Fibroblast of villous mesenchyme (primary cell): ENCODE results near the gene LRRN3. TPM values are rescaled to one million over a fixed set of nuclear protein-coding genes. Genes with fewer than 3 reads are reported as not detected.
A peak's percentile ranks its signal among the peaks of the same experiment; 100 is the strongest.

Experiments used
- DNase-seq: peaks from one replicate; pipeline ENCODE4 v3.0.0-alpha.2; 2010; ENCODE audit warnings: low read depth
- H3K4me3 ChIP-seq: 2 replicates; pipeline ENCODE4 v1.5.1; 2011; ENCODE audit warnings: low read depth, mild to moderate bottlenecking, low read length
- total RNA-seq: library from RNA; depleted of rRNA; stranded (reverse); fragments of >200 nt; gene quantifications from 2 replicates; pipeline ENCODE4 v1.2.3, GENCODE V29; 2012
- TF ChIP-seq, protein P1 (sequence below): IDR thresholded peaks from 2 replicates; pipeline ENCODE4 v1.5.1; 2012; ENCODE audit warnings: low read depth, mild to moderate bottlenecking, low read length; ENCODE audit not compliant: insufficient read depth

Gene LRRN3
- total RNA-seq, 1 donor = 0.86 TPM

DNA sequence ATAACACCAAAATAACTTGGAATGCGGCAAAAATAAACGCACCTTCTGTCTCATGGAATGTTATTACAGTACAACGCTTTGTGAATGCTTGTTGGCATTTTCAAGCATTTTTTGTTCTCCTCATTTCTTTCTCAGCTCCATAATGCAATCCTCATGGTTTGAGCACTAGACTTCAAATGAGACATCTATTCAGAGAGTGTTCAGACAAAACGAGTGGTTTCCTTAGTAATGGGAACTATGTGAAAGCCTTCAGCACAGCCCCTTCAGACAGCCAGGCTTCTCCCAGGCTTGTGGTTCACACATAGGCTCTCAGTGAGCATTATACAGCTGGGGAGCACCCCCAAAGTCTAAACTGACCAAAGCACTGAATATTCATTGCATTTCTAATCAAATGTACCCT is 8.6 kb upstream of the LRRN3 start:
- H3K4me3 ChIP-seq = no peak overlapping the region
- TF ChIP-seq, protein P1, sequence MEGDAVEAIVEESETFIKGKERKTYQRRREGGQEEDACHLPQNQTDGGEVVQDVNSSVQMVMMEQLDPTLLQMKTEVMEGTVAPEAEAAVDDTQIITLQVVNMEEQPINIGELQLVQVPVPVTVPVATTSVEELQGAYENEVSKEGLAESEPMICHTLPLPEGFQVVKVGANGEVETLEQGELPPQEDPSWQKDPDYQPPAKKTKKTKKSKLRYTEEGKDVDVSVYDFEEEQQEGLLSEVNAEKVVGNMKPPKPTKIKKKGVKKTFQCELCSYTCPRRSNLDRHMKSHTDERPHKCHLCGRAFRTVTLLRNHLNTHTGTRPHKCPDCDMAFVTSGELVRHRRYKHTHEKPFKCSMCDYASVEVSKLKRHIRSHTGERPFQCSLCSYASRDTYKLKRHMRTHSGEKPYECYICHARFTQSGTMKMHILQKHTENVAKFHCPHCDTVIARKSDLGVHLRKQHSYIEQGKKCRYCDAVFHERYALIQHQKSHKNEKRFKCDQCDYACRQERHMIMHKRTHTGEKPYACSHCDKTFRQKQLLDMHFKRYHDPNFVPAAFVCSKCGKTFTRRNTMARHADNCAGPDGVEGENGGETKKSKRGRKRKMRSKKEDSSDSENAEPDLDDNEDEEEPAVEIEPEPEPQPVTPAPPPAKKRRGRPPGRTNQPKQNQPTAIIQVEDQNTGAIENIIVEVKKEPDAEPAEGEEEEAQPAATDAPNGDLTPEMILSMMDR = no peak
- DNase-seq = no peak

DNA sequence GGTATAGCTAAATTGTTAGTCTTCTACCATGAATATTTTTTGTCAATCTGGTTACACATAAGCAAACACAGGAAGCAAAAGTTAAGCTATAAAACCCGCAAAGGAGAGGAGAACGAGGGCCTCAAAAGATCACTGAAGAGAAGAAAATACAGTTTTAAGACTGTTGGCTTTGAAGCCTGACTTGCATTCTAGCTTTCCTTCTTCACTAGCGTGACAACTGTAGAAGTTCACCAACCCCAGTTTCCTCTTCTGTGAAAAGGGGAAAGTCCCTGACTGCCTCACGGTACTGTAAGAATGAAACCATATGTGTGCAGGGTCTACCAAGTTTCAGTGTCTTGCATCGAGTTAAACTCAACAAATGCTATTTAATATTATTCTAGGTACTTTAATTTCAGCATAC is 7.5 kb upstream of the LRRN3 start:
- TF ChIP-seq, protein P1 = no peak
- H3K4me3 ChIP-seq = no peak overlapping the region
- DNase-seq = no peak

DNA sequence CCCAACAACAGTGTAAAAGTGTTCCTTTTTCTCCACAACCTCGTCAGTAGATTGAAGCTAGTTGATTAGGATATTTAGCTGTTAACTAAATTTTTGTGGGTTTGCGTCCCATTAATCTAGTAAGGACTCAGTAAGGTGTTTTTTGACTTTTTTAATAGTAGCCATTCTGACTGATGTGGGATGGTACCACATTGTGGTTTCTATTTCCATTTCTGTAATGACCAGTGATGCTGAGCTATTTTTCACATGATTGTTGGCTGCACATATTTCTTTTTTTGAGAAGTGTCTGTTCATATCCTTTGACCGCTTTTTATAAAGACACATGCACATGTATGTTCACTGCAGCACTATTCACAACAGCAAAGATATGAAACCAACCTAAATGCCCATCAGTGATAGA is 5.6 kb upstream of the LRRN3 start:
- DNase-seq = no peak
- TF ChIP-seq, protein P1 = no peak
- no peak overlapping the region for H3K4me3 ChIP-seq

DNA sequence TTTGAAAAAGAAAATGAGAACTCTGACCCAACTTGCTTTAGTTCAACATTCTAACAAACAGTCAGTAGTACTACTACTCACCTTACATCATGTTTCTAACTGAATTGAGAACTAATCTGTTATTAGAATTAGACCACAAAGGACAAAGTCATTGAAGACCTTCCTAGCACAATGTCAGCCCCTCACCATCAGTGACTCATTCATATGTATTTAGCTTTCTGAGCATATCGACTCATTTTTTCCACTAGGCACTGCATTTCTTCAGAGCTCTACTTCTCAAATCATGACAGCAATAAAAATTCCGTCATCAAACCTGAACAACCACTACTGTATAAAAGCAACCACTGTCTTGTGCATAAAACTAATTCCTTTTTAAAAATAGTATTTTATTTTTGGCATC is 4.4 kb upstream of the LRRN3 start:
- DNase-seq = no peak
- H3K4me3 ChIP-seq = no peak overlapping the region
- TF ChIP-seq, protein P1 = no peak

DNA sequence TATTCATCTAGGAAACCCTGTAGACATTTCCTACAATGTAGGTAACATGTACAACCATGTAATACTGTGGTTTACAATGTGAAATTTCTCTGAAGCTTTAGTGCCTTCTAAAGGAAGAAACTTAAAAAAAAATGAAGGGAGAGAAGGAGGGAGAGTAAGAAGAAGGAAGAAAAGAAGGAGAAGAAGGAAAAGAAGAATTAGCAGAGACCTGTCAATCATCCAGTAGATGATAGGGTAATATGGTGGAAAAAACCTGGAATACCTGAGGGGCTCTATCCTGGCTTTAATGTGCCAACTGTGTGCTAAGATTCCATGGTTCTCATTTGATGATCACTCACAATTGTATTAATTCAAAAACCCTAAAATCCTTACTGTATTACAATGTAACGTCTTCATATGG is 2.6 kb upstream of the LRRN3 start:
- DNase-seq = no peak
- no peak overlapping the region for H3K4me3 ChIP-seq
- TF ChIP-seq, protein P1 = no peak

DNA sequence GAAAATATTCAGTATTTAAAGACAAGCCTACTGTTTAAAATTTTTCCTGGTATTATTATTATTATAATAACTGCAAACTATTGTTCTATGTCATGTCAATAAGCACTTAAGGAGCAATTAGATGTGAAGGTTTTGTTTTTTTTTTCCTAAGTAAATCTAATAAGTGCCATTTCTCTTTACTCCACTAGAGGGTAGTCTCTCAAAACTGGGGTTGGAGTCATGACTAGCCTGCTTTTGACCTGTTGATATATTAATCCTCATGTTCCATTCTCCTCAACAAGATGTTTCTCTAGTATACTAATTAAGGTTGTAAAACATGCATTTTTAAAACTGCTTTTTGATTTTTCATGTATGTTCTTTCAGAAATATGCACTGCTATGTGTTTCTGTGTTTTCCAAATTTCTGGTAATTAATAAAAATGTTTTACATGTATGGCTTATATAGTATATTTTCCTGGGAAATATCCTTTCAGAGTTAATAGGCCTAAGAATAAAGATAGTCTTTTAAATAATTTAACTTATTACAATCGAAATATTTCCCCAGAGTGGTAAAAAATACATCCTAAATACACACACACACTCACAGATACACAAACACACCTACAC is 1.0 kb upstream of the LRRN3 start:
- DNase-seq = peak; percentile 43
- TF ChIP-seq, protein P1 = peak; percentile 76
- H3K4me3 ChIP-seq = no peak overlapping the region

DNA sequence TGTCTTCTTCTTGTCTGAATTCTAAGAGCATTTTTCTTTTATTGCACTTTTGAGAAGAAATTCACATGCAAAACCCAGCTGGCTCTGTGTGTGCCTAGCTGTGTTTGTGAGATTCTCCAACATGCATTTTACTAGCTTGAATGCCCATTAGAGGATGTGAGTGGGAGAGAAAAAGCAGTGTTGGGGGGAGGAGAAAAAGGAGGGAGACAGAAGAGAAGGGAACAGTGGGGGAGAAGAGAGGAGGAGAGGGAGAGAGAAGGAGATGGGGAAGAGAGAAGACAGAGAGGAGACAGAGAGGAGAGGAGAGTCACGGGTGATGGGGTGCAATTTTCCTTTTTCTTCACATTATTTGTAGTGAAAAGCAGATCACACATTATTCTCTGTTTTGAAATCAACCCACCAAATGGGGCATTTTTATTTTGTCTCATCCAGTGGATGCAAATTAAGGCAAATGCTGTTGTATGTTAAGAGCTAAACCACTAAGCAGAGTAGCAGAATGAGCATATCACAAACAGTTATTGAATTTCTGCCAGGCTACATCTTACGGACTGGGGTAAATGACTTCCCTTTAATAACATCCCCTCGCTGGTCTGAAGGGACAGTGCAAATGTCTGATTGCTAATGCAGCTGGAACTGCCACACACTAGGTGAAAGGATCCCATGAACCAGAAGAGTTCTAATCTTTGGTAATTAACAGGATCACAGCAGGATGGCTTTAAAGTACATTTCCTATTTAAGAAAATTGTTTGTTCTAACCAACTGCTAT is 849 bp downstream of the LRRN3 start:
- DNase-seq = no peak
- H3K4me3 ChIP-seq = no peak overlapping the region
- TF ChIP-seq, protein P1 = no peak
